Measurements from ENCODE around the gene FGA.

FGA gene

GRCh38 chr4:154615211-154615610, 24.7 kb upstream of the FGA start:
- no peak for TF ChIP-seq CTCF (IDR thresholded peaks at IDR 0.05; ENCODE audit: low read depth, low read length)
- H3K4me3 ChIP-seq (ENCODE audit: low read depth, low read length), result no peak overlapping the region

GRCh38 chr4:154614306-154614705, 23.8 kb upstream of the FGA start:
- no peak overlapping the region for H3K4me3 ChIP-seq (ENCODE audit: low read depth, low read length)
- TF ChIP-seq CTCF (IDR thresholded peaks at IDR 0.05; ENCODE audit: low read depth, low read length), result no peak

GRCh38 chr4:154612472-154613414, 22.2 kb upstream of the FGA start, which contains the start of gene FGG:
TSS of gene FGG (minus strand) at chr4:154612656. CDS start at chr4:154612609, 47 bp downstream.
- H3K4me3 ChIP-seq (ENCODE audit: low read depth, low read length), result no peak within 1 kb of the TSS
- TF ChIP-seq CTCF (IDR thresholded peaks at IDR 0.05; ENCODE audit: low read depth, low read length), result no peak

GRCh38 chr4:154611833-154612232, 21.3 kb upstream of the FGA start:
- TF ChIP-seq CTCF (IDR thresholded peaks at IDR 0.05; ENCODE audit: low read depth, low read length), result no peak
- no peak overlapping the region for H3K4me3 ChIP-seq (ENCODE audit: low read depth, low read length)

GRCh38 chr4:154610582-154610981, 20.0 kb upstream of the FGA start:
- no peak overlapping the region for H3K4me3 ChIP-seq (ENCODE audit: low read depth, low read length)
- TF ChIP-seq CTCF (IDR thresholded peaks at IDR 0.05; ENCODE audit: low read depth, low read length), result no peak

- no peak overlapping the region for H3K4me3 ChIP-seq (ENCODE audit: low read depth, low read length)
- no peak for TF ChIP-seq CTCF (IDR thresholded peaks at IDR 0.05; ENCODE audit: low read depth, low read length)
Observed at GRCh38 chr4:154609532-154609931, 19.0 kb upstream of the FGA start.

Measured in WI38 (cell line).